Trophoblast cell (in vitro differentiated cells and primary cell): ENCODE measurements around the gene EXPH5.
A peak's percentile ranks its signal among the peaks of the same experiment; 100 is the strongest.

ENCODE experiments used
- DNase-seq, 2 donors: peaks; one replicate each; pipeline ENCODE4 v3.0.0-alpha.2; 2016
- H2AFZ ChIP-seq: 2 replicates; pipeline ENCODE4 v1.6.1; 2013; ENCODE audit warnings: low read length, moderate library complexity, mild to moderate bottlenecking; ENCODE audit not compliant: insufficient read depth, poor library complexity
- H2AK5ac ChIP-seq: 2 replicates; pipeline ENCODE4 v1.6.1; 2013; ENCODE audit warnings: mild to moderate bottlenecking, low read length
- H2BK120ac ChIP-seq: 2 replicates; pipeline ENCODE4 v1.6.1; 2013; ENCODE audit warnings: low read length, mild to moderate bottlenecking, moderate library complexity; ENCODE audit not compliant: insufficient read depth, poor library complexity
- H2BK12ac ChIP-seq: 2 replicates; pipeline ENCODE4 v1.6.1; 2013; ENCODE audit warnings: mild to moderate bottlenecking, low read length, moderate library complexity
- H2BK5ac ChIP-seq: 2 replicates; pipeline ENCODE4 v1.6.1; 2013; ENCODE audit warnings: low read length, low read depth, moderate library complexity, mild to moderate bottlenecking; ENCODE audit not compliant: poor library complexity
- H3K14ac ChIP-seq: 2 replicates; pipeline ENCODE4 v1.6.1; 2013; ENCODE audit warnings: mild to moderate bottlenecking, low read length
- H3K18ac ChIP-seq: 2 replicates; pipeline ENCODE4 v1.6.1; 2013; ENCODE audit warnings: mild to moderate bottlenecking, low read length
- H3K23ac ChIP-seq: 2 replicates; pipeline ENCODE4 v1.6.1; 2013; ENCODE audit warnings: low read length
- H3K27ac ChIP-seq: 2 replicates; pipeline ENCODE4 v1.5.1; 2013; ENCODE audit warnings: low read depth, mild to moderate bottlenecking, inconsistent platforms, low read length, moderate library complexity
- H3K27me3 ChIP-seq: 2 replicates; pipeline ENCODE4 v1.6.1; 2013; ENCODE audit warnings: inconsistent platforms, mild to moderate bottlenecking, low read length, moderate library complexity; ENCODE audit not compliant: insufficient read depth
- H3K36me3 ChIP-seq, 2 experiments: 1 replicate in 1 of 2; 2 replicates in 1 of 2; pipeline ENCODE4 v1.6.1; 2013; ENCODE audit warnings: low read length in 2 of 2, mild to moderate bottlenecking in 2 of 2, moderate library complexity in 1 of 2; ENCODE audit not compliant: insufficient read depth in 2 of 2, control insufficient read depth in 1 of 2
- H3K4ac ChIP-seq: 2 replicates; pipeline ENCODE4 v1.6.1; 2013; ENCODE audit warnings: low read depth, mild to moderate bottlenecking, low read length, moderate library complexity
- H3K4me1 ChIP-seq, 2 experiments: 1 replicate in 1 of 2; 2 replicates in 1 of 2; pipeline ENCODE4 v1.6.1; 2013; ENCODE audit warnings: low read length in 2 of 2, mild to moderate bottlenecking in 2 of 2, moderate library complexity in 1 of 2; ENCODE audit not compliant: insufficient read depth in 2 of 2, control insufficient read depth in 1 of 2
- H3K4me2 ChIP-seq: 2 replicates; pipeline ENCODE4 v1.6.1; 2013; ENCODE audit warnings: inconsistent platforms, mild to moderate bottlenecking, low read length, moderate library complexity
- H3K4me3 ChIP-seq: 2 replicates; pipeline ENCODE4 v1.5.1; 2013; ENCODE audit warnings: mild to moderate bottlenecking, low read depth, low read length, inconsistent platforms
- H3K79me1 ChIP-seq: one replicate; pipeline ENCODE4 v1.6.1; 2013; ENCODE audit warnings: low read length
- H3K79me2 ChIP-seq: 2 replicates; pipeline ENCODE4 v1.6.1; 2013; ENCODE audit warnings: low read length, mild to moderate bottlenecking; ENCODE audit not compliant: control insufficient read depth, insufficient read depth, poor library complexity
- H3K9ac ChIP-seq: 2 replicates; pipeline ENCODE4 v1.6.1; 2013; ENCODE audit warnings: mild to moderate bottlenecking, low read length
- H3K9me3 ChIP-seq: 2 replicates; pipeline ENCODE4 v1.6.1; 2013; ENCODE audit warnings: low read depth, mild to moderate bottlenecking, control low read depth, inconsistent platforms, low read length; ENCODE audit not compliant: insufficient read depth
- H4K12ac ChIP-seq: 2 replicates; pipeline ENCODE4 v1.6.1; 2013; ENCODE audit warnings: low read depth, mild to moderate bottlenecking, low read length, moderate library complexity
- H4K8ac ChIP-seq: 2 replicates; pipeline ENCODE4 v1.6.1; 2013; ENCODE audit warnings: low read depth, mild to moderate bottlenecking, low read length, moderate library complexity
- H4K91ac ChIP-seq: one replicate; pipeline ENCODE4 v1.6.1; 2013; ENCODE audit warnings: low read depth, mild to moderate bottlenecking, low read length, moderate library complexity
- WGBS: extraction: QIAGEN DNeasy Blood & Tissue Kit; methylation state at CpG from one replicate; pipeline ENCODE4 v1.1.7; 2013; ENCODE audit warnings: missing lambda C conversion rate; ENCODE audit not compliant: insufficient read length, insufficient coverage; ENCODE audit errors: extremely low coverage; 5-methylcytosine and 5-hydroxymethylcytosine counted together

EXPH5 gene

DNA sequence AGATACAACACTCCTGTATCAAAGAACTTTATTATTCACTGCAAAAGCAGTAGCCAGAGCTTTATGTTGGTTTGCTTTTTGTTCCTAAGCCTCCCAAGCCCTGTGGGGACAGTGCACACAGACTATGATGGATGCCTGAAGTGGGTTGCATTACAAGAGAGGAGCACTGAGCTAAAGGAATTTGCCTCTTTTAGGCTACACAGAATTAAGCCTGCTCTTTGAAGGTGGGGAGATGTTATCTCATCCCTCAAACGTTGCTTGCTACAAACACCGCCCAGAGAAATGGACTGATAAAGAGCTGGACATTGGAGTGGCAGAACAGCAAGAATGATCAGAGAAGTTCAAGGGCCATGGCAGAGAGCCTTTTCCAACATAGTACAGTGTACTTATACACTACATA lies 92.8 kb downstream of the EXPH5 start:
- Histone ChIP-seq H3K27me3 (no peaks in the 10 kb centered on the region), H3K4me2 (no peak overlapping the region), H3K23ac (no peak overlapping the region), H3K9me3 (no peaks in the 10 kb centered on the region), H3K18ac (no peak overlapping the region), H3K14ac (no peak overlapping the region), H2AFZ (no peak overlapping the region), H2BK120ac (no peak overlapping the region), H3K4me3 (no peak overlapping the region), H3K79me2 (peaks cover 7% of the 10 kb centered on the region), H3K36me3 (no peaks in the 10 kb centered on the region), H4K91ac (no peak overlapping the region), H3K9ac (no peak overlapping the region), H3K4ac (no peak overlapping the region), H3K27ac (peak overlapping the region; percentile 56), H2BK5ac (no peak overlapping the region), H3K4me1 (peaks cover 3 to 21% of the 10 kb centered on the region in 2 experiments), H3K79me1 (peaks cover 21% of the 10 kb centered on the region), H4K12ac (no peak overlapping the region), H4K8ac (no peak overlapping the region), H2AK5ac (no peak overlapping the region), H2BK12ac (no peak overlapping the region)
- no CpG with 5 or more reads among the region's 2 CpGs for whole genome bisulfite sequencing
- no peak for DNase-seq

DNA sequence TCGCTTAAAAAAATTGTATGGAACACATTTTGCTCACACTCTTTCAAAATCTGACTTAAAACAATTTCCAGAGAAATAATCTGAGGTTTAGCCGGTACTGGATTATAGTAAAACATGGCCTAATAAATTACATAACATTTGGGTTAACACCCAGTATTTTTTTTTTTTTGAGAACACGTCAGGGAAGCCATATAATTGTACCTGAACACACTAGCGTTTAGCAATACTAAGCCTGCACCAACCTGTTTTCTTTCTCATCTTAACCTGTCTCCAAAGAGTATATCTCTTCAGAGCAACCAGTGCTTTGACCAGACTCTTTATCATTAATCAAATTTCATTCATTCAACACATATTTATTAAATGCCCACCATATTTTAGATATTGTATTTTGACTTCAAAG lies 93.4 kb downstream of the EXPH5 start:
- Histone ChIP-seq H2BK12ac (no peak overlapping the region), H3K27me3 (no peaks in the 10 kb centered on the region), H3K27ac (peak overlapping the region; percentile 56), H3K4ac (no peak overlapping the region), H4K8ac (no peak overlapping the region), H3K4me3 (no peak overlapping the region), H3K79me2 (peaks cover 7% of the 10 kb centered on the region), H2BK5ac (no peak overlapping the region), H3K23ac (no peak overlapping the region), H3K9me3 (no peaks in the 10 kb centered on the region), H4K91ac (no peak overlapping the region), H2BK120ac (no peak overlapping the region), H4K12ac (no peak overlapping the region), H3K9ac (no peak overlapping the region), H3K4me1 (peaks cover 3 to 23% of the 10 kb centered on the region in 2 experiments), H3K4me2 (no peak overlapping the region), H2AK5ac (no peak overlapping the region), H2AFZ (no peak overlapping the region), H3K79me1 (peaks cover 22% of the 10 kb centered on the region), H3K36me3 (no peaks in the 10 kb centered on the region), H3K18ac (no peak overlapping the region), H3K14ac (no peak overlapping the region)
- WGBS = no CpG with 5 or more reads among the region's 4 CpGs
- DNase-seq = no peak

GRCh38 chr11:108498816-108499408 lies 94.7 kb downstream of the EXPH5 start:
- peak overlapping the region; percentile 2 for H3K4ac ChIP-seq
- H3K36me3 ChIP-seq = no peaks in the 10 kb centered on the region
- no peak for DNase-seq
- no CpG with 5 or more reads among the region's 29 CpGs for WGBS
- H3K79me1 ChIP-seq = peaks cover 24% of the 10 kb centered on the region
- peak overlapping the region; percentile 22 for H3K14ac ChIP-seq
- H3K18ac ChIP-seq = peak overlapping the region; percentile 58
- peak overlapping the region; percentile 24 for H4K12ac ChIP-seq
- H3K79me2 ChIP-seq = peaks cover 7% of the 10 kb centered on the region
- H3K9ac ChIP-seq = no peak overlapping the region
- peak overlapping the region; percentile 65 for H2AFZ ChIP-seq
- peak overlapping the region; percentile 88 for H2BK120ac ChIP-seq
- peak overlapping the region; percentile 51 for H2AK5ac ChIP-seq
- H3K9me3 ChIP-seq = no peaks in the 10 kb centered on the region
- peak overlapping the region; percentile 100 for H3K27ac ChIP-seq
- H3K4me2 ChIP-seq = peak overlapping the region; percentile 95
- H4K91ac ChIP-seq = peak overlapping the region; percentile 97
- H3K27me3 ChIP-seq = no peaks in the 10 kb centered on the region
- peak overlapping the region; percentile 87 for H4K8ac ChIP-seq
- H3K4me1 ChIP-seq = peaks cover 6 to 27% of the 10 kb centered on the region in 2 experiments
- peak overlapping the region; percentile 91 for H2BK5ac ChIP-seq
- H2BK12ac ChIP-seq = peak overlapping the region; percentile 61
- H3K23ac ChIP-seq = no peak overlapping the region
- no peak overlapping the region for H3K4me3 ChIP-seq

DNA sequence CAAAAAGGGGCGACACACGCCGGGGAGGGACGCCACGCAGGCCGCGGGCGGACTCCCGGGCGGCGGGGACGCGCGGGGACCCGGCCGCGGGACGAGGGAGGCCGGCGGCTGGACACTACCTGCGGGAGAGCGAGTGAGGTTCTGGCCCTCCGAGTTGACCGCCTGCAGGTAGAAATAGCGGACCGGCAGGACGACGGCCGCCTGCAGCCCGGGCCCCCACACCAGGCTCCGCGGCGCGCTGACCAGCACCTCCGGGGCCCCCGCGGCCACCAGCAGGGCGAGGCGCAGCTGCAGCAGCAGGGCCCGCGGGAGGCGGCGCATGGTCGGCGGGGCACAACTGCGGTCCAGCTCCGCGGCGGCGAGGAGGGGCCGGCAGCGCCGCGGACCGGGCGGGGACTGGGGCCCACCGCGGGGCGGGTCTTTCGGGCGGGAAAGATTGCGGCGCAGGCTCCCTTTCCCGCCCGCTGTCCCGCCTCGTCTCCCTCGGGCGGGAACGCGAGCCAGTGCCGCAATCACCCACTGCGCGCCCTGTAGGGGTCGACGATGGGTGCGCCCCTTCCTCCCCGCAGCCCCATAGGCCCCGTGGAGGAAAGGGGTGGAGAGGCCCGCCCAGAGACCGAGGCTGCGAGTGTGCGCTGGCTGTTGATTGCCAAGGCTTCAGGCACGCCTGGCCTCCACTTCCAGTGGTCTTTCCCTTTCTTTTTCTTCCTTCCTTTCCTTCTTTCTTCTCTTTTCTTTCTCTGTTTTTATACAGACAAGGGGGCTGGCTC lies 95.3 kb downstream of the EXPH5 start, which contains the start of gene POGLUT3:
POGLUT3 (minus strand) TSS at position 339 of the 770 bp plus-strand sequence; CDS start at position 321, 18 bp downstream.
- Histone ChIP-seq H3K14ac (peak within 1 kb of the TSS; percentile 85), H2AK5ac (peak within 1 kb of the TSS; percentile 51), H3K9ac (peak within 1 kb of the TSS; percentile 85), H3K27me3 (no peaks in the 10 kb centered on the region), H3K36me3 (no peaks in the 10 kb centered on the region), H3K23ac (no peak within 1 kb of the TSS), H3K4me2 (peak within 1 kb of the TSS; percentile 95), H3K9me3 (no peaks in the 10 kb centered on the region), H2BK12ac (peak within 1 kb of the TSS; percentile 61), H4K8ac (peak within 1 kb of the TSS; percentile 87), H3K27ac (peak within 1 kb of the TSS; percentile 100), H3K4me3 (peak within 1 kb of the TSS; percentile 77), H4K91ac (peak within 1 kb of the TSS; percentile 97), H3K18ac (peak within 1 kb of the TSS; percentile 79), H2BK120ac (peak within 1 kb of the TSS; percentile 88), H3K4ac (peak within 1 kb of the TSS; percentile 35), H2AFZ (peak within 1 kb of the TSS; percentile 65), H4K12ac (peak within 1 kb of the TSS; percentile 55), H3K79me2 (peaks cover 7% of the 10 kb centered on the region), H2BK5ac (peak within 1 kb of the TSS; percentile 91), H3K79me1 (peaks cover 24% of the 10 kb centered on the region), H3K4me1 (peaks cover 6 to 27% of the 10 kb centered on the region in 2 experiments)
- no CpG with 5 or more reads among the region's 84 CpGs for WGBS
- peak; percentile 65 to 71 for DNase-seq
